NK-92 (cell line): ENCODE measurements around the gene ADAMTS2.
"Not testable (repeated sequence)": the region's sequence is repeated elsewhere in the genome, so short reads cannot be mapped to it uniquely, and the experiment has no call there.

ENCODE experiments used
- DNase-seq: peaks from one replicate; lab custom pipeline; 2025; ENCODE audit not compliant: unreplicated experiment; lab: John Stamatoyannopoulos, UW

Gene ADAMTS2

GRCh38 chr5:179221196-179221876 is 123.9 kb downstream of the ADAMTS2 start:
- DNase-seq: no peak

- DNase-seq: no peak
Measured at GRCh38 chr5:179220716-179221115, 124.5 kb downstream of the ADAMTS2 start.

- no peak for DNase-seq
Measured at GRCh38 chr5:179219661-179220620, 125.3 kb downstream of the ADAMTS2 start.

- no peak for DNase-seq
Measured at GRCh38 chr5:179218943-179219330, 126.3 kb downstream of the ADAMTS2 start.

- no peak for DNase-seq
Measured at GRCh38 chr5:179217956-179218942, 127.0 kb downstream of the ADAMTS2 start.

GRCh38 chr5:179217356-179217755 is 127.9 kb downstream of the ADAMTS2 start:
- DNase-seq: no peak

GRCh38 chr5:179216381-179216780 is 128.9 kb downstream of the ADAMTS2 start:
- DNase-seq: not testable (repeated sequence)

GRCh38 chr5:179215576-179215975 is 129.7 kb downstream of the ADAMTS2 start:
- no peak for DNase-seq

- DNase-seq: no peak
Measured at GRCh38 chr5:179214678-179215077, 130.6 kb downstream of the ADAMTS2 start.

- DNase-seq: no peak
Measured at GRCh38 chr5:179212870-179213269, 132.4 kb downstream of the ADAMTS2 start.

- DNase-seq: no peak
Measured at GRCh38 chr5:179211631-179212030, 133.6 kb downstream of the ADAMTS2 start.

- DNase-seq: no peak
Measured at GRCh38 chr5:179211068-179211467, 134.2 kb downstream of the ADAMTS2 start.

GRCh38 chr5:179210478-179210877 is 134.8 kb downstream of the ADAMTS2 start:
- DNase-seq: no peak

GRCh38 chr5:179209359-179210150 is 135.7 kb downstream of the ADAMTS2 start:
- DNase-seq: no peak

- no peak for DNase-seq
Measured at GRCh38 chr5:179208706-179209358, 136.4 kb downstream of the ADAMTS2 start.

GRCh38 chr5:179207920-179208705 is 137.1 kb downstream of the ADAMTS2 start:
- no peak for DNase-seq

GRCh38 chr5:179207470-179207869 is 137.8 kb downstream of the ADAMTS2 start:
- DNase-seq: no peak

- no peak for DNase-seq
Measured at GRCh38 chr5:179206366-179206765, 138.9 kb downstream of the ADAMTS2 start.

- no peak for DNase-seq
Measured at GRCh38 chr5:179205277-179205676, 140.0 kb downstream of the ADAMTS2 start.
